Measurements from ENCODE around the gene ITGAE. TPM values are rescaled to one million over a fixed set of nuclear protein-coding genes. Genes with fewer than 3 reads are reported as not detected.
A peak's percentile ranks its signal among the peaks of the same experiment; 100 is the strongest.

ITGAE gene
- total and polyA plus RNA-seq, 2 experiments from 2014 or later, result 11.7 to 44.9 TPM

- Mint-ChIP-seq H3K36me3 (ENCODE audit: low read depth) (0 out of 3 replicates have a peak, but pooled peaks cover 4% of the 10 kb centered on the region), H3K9me3 (no peaks in the 10 kb centered on the region), H3K27me3 (ENCODE audit: insufficient read depth, low read depth, poor library complexity) (peaks cover 2% of the 10 kb centered on the region), H3K4me3 (no peak overlapping the region), H3K27ac (no peak overlapping the region), H3K4me1 (peaks cover 13% of the 10 kb centered on the region)
- TF ChIP-seq ZNF331 (CRISPR knock-in tag; IDR thresholded peaks at IDR 0.05; ENCODE audit: low read depth) (no peak), NANOG (IDR thresholded peaks at IDR 0.05; ENCODE audit: borderline replicate concordance) (no peak), ZNF462 (CRISPR knock-in tag; IDR thresholded peaks at IDR 0.05) (no peak)
- Histone ChIP-seq H3K4me1 (ENCODE audit: insufficient read depth) (no peaks in the 10 kb centered on the region), H2AFZ (no peak overlapping the region), H3K27ac (ENCODE audit: low read depth) (no peak overlapping the region), H3K4me3 (no peak overlapping the region), H3K36me3 (ENCODE audit: insufficient read depth) (no peaks in the 10 kb centered on the region), H3F3A (replicated peaks; ENCODE audit: low read depth) (0 out of 2 replicates have a peak, but pooled peaks cover 6% of the 10 kb centered on the region), H3K4me2 (no peak overlapping the region), H4K20me1 (replicated peaks; ENCODE audit: insufficient read depth) (no peaks in the 10 kb centered on the region), H3K79me2 (replicated peaks; ENCODE audit: insufficient read depth) (peaks cover under 1% of the 10 kb centered on the region; the same call in 1 of the 2 replicates), H3K27me3 (ENCODE audit: insufficient read depth) (no peaks in the 10 kb centered on the region), H3K9me2 (ENCODE audit: insufficient read depth) (no peaks in the 10 kb centered on the region)
- DNase-seq (ENCODE audit: low spot score), result no peak
- ATAC-seq, result no peak
These were observed 125.1 kb downstream of the ITGAE start for GRCh38 chr17:3675886-3676285.

DNA sequence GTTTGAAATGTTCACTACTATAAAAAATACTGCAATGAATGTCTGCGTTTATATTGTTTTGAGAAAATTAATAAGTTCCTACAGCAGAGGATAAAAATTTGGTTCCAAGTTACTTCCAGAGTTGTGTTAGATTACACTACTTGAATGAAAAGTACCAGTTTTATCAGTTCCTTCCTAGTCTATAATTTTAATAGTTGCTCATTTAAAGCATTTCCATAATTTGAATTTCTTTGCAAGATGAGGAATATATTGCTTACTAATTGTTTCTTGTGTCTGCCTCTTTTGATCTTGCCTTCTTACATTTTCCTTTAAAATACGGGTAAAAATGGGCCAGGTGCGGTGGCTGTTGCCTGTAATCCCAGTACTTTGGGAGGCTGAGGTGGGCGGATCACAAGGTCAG is 128.4 kb downstream of the ITGAE start:
- peaks cover 8% of the 10 kb centered on the region for H3K27me3 Mint-ChIP-seq (ENCODE audit: insufficient read depth, low read depth, poor library complexity)
- no peak overlapping the region for H2AFZ ChIP-seq
- no peak overlapping the region; the same call in 2 of the 3 replicates for H3K4me3 Mint-ChIP-seq
- ATAC-seq (no peak), DNase-seq (ENCODE audit: low spot score) (no peak)
- H3K27me3 ChIP-seq (ENCODE audit: insufficient read depth), result no peaks in the 10 kb centered on the region
- no peak overlapping the region for H3K27ac Mint-ChIP-seq
- no peaks in the 10 kb centered on the region for H3K9me2 ChIP-seq (ENCODE audit: insufficient read depth)
- H3K4me1 ChIP-seq (ENCODE audit: insufficient read depth), result peaks cover 4% of the 10 kb centered on the region; the same call in 1 of the 2 replicates
- H3K79me2 ChIP-seq (replicated peaks; ENCODE audit: insufficient read depth), result peaks cover 24% of the 10 kb centered on the region
- no peaks in the 10 kb centered on the region for H3K36me3 ChIP-seq (ENCODE audit: insufficient read depth)
- H3K4me2 ChIP-seq, result no peak overlapping the region
- 0 out of 2 replicates have a peak overlapping the region, but pooled peaks have one; percentile 6 for H3K27ac ChIP-seq (ENCODE audit: low read depth)
- peaks cover 15% of the 10 kb centered on the region for H3K4me1 Mint-ChIP-seq
- H3K4me3 ChIP-seq, result no peak overlapping the region
- peaks cover 13% of the 10 kb centered on the region; the same call in 2 of the 3 replicates for H3K36me3 Mint-ChIP-seq (ENCODE audit: low read depth)
- no peaks in the 10 kb centered on the region; the same call in 2 of the 3 replicates for H3K9me3 Mint-ChIP-seq
- peaks cover 11% of the 10 kb centered on the region for H4K20me1 ChIP-seq (replicated peaks; ENCODE audit: insufficient read depth)
- peaks cover 18% of the 10 kb centered on the region; the same call in 1 of the 2 replicates for H3F3A ChIP-seq (replicated peaks; ENCODE audit: low read depth)
- TF ChIP-seq STAT1 (IDR thresholded peaks at IDR 0.05; ENCODE audit: unreplicated experiment), result no peak
- TF ChIP-seq CTCF (conservative IDR thresholded peaks at IDR 0.05; ENCODE audit: low read depth in 2 of 2), result no peak
- TF ChIP-seq, protein P1, sequence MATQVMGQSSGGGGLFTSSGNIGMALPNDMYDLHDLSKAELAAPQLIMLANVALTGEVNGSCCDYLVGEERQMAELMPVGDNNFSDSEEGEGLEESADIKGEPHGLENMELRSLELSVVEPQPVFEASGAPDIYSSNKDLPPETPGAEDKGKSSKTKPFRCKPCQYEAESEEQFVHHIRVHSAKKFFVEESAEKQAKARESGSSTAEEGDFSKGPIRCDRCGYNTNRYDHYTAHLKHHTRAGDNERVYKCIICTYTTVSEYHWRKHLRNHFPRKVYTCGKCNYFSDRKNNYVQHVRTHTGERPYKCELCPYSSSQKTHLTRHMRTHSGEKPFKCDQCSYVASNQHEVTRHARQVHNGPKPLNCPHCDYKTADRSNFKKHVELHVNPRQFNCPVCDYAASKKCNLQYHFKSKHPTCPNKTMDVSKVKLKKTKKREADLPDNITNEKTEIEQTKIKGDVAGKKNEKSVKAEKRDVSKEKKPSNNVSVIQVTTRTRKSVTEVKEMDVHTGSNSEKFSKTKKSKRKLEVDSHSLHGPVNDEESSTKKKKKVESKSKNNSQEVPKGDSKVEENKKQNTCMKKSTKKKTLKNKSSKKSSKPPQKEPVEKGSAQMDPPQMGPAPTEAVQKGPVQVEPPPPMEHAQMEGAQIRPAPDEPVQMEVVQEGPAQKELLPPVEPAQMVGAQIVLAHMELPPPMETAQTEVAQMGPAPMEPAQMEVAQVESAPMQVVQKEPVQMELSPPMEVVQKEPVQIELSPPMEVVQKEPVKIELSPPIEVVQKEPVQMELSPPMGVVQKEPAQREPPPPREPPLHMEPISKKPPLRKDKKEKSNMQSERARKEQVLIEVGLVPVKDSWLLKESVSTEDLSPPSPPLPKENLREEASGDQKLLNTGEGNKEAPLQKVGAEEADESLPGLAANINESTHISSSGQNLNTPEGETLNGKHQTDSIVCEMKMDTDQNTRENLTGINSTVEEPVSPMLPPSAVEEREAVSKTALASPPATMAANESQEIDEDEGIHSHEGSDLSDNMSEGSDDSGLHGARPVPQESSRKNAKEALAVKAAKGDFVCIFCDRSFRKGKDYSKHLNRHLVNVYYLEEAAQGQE (IDR thresholded peaks at IDR 0.05; ENCODE audit: unreplicated experiment), result no peak
- no peak for TF ChIP-seq EZH2 (IDR thresholded peaks at IDR 0.05; ENCODE audit: low read depth, unreplicated experiment)
- TF ChIP-seq ZNF114 (CRISPR knock-in tag; IDR thresholded peaks at IDR 0.05), result no peak
- TF ChIP-seq JUNB (IDR thresholded peaks at IDR 0.05; ENCODE audit: unreplicated experiment), result no peak

Data from GM23338 (cell line).